ENCODE measurements around the gene SFXN5.

Gene SFXN5

GRCh38 chr2:73009177-73009839 is 62.2 kb downstream of the SFXN5 start:
- peak; percentile 42 for DNase-seq

DNA sequence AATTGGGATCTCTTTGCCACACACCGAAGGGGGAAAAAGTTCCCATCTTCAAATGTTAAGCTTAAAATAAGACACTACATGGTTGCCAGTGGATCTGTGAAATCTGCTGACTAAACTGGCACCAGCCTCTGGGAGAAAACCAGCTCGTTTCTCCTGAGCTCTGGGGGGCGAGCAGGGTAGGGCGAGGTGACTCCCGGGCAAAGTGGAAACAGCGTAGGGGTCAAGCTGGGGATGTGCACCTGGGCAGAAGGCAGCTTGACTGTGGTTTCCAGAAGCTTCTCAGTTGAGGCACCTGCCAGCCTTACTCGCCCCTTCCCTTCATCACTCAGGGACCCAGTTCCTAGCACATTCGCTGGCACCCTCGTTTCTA is 62.8 kb downstream of the SFXN5 start:
- DNase-seq = peak; percentile 50

GRCh38 chr2:73007991-73008765 is 63.3 kb downstream of the SFXN5 start:
- DNase-seq = peak; percentile 41

GRCh38 chr2:73006969-73007710 is 64.4 kb downstream of the SFXN5 start:
- peak; percentile 25 for DNase-seq

- peak; percentile 21 for DNase-seq
These were observed 66.5 kb downstream of the SFXN5 start for GRCh38 chr2:73004889-73005596.

GRCh38 chr2:73004466-73004865 is 67.0 kb downstream of the SFXN5 start:
- peak; percentile 13 for DNase-seq

DNA sequence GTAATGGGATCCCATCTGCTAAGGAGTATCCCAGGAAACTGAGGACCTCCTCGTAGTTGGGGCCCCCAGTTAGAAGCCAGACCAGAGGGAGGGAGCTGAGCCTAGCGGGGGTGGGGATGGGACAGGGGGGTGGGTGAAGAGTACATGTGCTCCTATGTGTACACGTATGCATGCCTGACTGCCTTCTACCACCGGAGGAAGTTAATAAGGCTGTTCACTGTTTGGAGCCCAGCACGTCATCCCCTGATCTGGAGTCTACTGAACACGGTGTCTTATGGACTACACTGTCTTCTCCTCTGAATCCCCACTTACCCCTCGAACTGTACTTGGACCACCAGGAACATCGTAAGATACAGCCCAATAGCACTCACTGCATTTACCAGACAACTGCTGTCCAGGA is 68.5 kb downstream of the SFXN5 start:
- peak; percentile 14 for DNase-seq

DNA sequence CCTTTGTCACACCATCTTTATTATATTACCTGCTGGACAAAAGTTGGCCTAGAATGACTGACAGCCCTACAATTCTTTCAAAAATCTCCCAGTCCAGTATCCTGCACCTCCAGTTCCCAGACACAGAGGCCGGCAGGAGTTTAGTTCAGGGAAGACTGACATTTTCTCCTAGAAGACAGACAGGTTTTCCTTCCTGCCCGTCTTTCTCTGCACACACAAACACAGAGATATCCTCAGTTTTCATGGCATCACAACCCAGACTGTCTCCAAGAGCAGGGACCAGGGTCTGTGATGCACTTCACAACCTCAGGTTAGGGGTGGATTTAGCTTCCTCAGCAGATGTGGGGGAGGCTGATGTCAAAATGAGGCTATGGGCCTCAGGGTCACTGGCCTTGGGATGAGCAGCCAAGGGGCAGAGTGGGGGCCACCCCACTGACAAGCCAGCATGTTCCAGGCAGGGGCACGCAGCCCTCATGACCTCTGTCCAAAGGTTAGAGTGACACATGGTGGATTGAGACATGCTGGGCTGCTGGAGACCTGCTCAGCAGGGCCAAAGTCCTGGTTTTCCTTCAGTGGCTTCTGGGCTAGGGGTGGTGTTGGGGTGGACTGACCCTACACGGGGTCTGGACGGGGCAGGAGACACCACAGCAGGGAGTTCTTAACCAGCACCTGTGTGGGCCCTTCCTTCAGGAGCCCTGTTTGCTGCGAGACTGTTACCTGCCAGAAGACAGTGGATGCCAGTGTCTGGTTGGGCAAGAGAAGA is 70.5 kb downstream of the SFXN5 start:
- DNase-seq = peak; percentile 55

DNA sequence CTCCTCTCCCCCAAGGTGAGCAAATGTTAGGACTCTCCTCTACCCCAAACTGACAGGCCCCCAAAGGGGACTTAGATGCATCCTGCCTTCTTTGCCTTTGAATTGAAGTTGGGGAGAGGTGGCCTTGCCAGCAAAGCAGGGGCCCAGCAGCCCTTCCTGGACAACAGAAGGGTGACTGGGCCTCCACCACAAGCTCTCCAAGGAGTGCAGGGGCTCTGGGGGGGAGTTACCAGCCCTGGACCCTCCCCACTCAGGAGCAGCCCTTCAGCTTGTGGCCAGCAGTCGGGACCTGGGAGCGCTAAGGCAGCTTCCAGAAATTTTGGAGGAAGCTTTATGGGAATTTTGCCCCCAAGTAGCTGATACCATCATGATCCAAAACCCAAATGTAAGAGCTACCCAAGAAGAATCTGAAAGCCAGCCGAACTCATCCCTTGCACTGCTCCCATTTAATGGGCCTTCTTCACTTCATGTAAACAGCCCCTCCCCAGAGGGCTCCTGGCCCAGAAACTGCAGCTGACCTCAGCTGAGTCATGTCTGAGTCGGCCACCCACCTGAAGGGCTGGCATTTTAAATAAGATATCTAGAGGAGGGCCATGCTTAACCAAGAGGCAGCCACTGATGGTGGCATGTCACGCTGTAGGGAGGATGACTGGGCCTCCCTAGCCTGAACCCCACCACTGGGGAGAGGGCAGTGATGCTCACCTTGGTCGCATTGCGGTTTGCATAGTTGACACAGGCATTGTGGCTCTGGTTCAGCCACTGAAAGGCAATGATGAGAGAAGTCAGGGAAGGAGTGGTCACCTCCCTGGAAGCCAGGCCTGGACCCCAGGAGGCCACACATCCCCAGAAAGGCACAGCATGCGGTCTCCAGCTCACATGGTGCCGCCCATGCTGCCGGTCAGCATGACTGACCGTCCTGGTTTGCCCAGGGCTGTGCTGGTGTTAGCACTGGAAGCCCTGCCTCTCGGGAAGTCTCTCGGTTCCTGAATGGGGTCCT is 71.5 kb downstream of the SFXN5 start:
- DNase-seq = peak; percentile 46

DNA sequence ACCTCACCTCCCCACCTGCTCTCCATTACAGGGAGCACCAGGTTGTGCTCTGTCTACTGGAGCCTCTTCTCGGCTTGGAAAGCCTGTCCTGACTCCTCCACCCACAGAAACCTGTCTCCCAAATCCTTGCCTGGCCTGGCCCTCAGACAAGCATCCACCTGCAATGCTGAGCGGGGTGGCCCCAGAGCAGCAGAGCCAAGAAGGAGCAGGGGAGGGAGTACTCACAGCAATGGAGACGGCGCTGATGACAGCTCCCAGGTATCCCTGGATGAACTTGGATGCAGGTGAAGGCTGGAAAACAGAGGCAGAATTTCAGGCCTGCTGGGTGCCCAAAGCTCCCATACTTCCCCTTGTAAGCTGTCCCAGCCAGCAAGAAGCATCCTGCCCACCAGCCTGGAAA is 72.8 kb downstream of the SFXN5 start:
- peak; percentile 21 for DNase-seq

- DNase-seq = peak; percentile 54
These were observed 73.3 kb downstream of the SFXN5 start for GRCh38 chr2:72998234-72998651.

DNA sequence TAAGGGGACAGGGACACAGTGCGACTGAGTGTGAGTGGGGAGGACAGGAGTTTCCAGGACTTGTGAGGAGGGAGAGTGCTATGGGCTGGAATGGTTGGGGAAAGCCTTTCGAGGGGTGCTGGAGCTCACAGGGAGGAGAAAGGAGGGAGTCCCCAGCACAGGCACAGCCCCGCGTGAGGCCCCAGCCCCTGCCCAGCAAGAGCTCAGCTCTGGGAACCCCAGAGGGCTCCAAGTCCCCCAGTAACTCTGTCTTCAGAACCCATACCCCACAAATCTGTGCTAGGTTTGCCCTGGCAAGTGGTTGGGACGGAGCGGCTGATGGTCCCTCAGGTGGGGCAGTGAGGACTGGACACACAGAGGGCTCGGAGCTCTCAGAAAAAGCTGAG is 75.4 kb downstream of the SFXN5 start:
- no peak for DNase-seq

DNA sequence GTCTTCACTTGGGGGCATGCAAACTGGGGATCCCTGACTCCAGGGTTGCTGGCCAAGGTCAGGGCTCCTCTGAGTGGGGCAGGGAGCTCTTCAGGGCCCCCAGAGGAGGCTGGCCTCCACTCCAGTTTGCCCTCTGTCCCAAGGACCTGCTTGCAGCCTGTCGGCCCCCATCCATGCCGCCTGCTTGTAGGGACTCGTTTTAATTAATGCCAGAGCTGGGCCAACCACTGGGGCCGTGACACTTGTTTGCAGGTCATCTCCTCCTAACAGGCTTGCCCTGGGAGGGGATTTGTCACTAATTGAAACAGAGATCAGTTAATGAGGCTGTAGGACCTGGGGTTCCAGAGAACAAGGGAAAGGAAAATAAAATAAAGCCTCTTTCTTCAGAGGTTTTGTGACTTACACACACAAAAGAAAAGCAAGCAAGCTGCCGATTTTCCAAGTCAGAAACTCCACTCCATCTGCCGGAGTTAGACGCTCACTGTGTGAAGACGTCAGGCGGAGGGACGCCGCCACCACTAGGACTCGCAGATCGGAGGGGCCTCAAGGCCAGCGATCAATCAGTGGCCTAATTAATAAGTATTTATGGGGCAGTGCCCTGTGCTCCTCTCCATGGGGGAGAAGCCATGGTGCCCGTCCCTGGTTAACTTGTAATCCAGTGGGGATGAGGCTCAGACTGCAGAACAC is 75.9 kb downstream of the SFXN5 start:
- peak; percentile 55 for DNase-seq

DNA sequence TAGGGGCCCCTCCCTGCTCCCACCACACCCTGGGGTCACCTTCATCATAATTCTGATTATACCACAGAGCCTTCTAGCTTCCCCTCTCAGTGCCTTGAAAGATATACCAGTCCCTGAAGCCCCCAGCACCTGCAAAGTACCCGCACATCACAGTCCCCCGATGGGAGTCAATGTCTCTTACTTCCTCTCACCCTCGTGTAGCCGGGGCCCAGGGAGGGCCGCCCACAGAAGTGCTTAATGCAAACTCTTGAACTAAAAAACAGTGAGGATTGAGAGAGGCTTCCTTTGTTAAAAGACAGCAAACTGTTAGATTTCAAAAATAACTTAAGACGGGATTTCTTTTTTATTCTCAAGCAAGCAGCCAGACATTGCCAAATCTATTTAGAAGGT is 76.5 kb downstream of the SFXN5 start:
- DNase-seq = peak; percentile 55

DNA sequence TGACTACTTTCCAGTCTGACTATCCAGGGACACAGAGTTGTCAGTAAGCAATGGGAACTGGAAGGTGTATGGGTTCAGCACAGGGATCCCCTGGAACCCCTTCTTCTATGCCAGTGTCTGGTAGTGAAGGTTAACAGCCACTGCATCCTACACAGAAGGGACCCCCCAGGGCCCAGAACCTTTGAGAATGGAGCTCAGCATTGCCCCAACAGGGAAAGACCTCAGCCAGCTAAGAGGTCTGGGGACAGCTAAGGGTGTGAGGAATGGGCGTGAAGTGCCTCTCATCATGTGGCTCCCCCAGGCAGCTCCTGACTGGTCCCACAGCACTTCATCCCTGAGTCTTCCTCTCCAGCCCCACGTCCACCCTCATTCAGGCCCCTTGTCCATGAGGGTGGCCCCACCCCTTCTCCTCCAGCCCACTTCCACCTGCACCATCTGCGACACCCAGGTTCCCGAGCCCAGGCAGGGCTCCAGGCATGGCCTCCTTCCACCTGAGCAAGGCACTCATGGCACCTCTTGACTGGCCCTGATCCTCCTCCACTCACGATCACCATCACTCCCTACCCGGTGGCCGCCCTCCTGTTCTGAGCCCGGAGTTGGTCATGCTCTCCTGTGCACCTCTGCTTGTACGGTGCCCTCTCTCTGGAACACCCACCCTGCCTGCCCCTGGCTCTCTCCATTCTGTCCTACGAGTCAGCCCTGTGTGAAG is 77.1 kb downstream of the SFXN5 start:
- peak; percentile 58 for DNase-seq

DNA sequence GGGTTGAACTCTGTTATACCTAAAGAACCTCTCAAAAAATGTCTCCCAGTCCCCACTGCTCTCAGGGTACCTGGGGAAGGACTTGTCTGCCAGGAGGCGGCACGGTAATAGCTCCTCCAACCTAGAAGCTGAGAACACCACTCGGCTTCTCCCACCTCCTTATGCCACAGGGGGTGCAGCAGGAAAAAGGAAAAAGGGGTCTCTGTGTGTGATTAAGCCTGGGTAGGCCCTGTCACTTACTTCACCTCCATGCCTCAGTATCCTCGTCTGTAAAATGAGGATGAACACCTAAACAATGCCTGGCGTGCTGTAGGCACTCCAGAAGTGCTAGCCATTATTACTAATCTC is 77.6 kb downstream of the SFXN5 start:
- peak; percentile 27 for DNase-seq

DNA sequence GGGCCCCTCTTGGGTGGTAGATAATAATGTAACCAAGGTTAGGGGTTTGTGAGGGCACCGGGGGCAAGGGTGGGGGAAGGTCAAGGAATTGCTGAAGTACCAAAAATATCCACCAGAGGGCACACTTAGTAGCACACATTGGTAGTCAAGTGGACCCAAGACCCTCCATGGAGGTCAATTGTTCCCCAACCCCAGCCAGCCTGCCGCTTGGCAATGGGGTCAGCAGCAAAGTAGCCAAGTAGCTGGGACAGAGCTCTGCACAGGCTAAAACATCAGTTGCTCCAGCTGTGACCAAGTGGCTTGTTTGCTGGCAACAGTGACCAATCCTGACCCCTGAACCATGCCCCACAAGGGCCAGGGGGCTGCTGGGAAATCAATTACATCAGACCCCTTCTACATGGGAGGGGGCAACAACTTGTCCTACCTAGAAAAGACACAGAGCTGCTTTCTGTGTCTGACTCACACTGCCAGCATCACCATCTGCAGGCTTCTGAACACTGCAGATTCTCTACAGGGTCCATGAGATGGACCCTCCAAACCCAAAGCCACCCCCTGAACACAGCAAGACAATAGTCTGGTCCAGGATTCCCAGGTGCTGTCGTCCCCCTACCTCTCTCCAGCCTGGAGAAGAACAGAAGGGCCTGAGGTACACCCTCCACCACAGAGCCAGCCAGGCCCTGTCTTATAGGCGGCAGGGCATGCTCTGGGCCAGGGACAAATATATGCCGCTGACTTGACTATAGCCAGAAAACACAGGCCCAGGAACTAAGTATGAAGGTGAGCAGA is 78.2 kb downstream of the SFXN5 start:
- DNase-seq = peak; percentile 70

DNA sequence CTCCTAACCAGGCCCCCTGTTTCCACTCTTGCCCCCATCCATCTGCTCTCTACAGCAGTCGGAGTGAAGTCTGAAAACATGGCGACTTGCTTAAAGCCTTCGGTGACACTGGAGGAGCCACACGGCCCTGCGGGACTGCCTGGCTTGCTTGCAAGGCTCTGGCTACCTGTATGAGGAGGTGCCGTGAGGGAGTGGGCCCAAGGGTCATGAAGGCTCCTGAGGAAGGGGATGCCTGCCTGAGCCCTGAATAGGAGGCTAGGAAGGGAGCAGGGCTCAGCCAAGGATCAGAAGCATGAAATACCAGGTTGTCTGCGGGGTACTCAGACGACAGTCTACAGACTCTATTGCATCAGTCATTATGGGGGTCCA is 78.8 kb downstream of the SFXN5 start:
- DNase-seq = no peak
